HG02938 (cell line): ENCODE results near the gene LYPD6B.

ENCODE experiments used
- ATAC-seq: cut with Tn5 transposase; IDR thresholded peaks from one replicate; pipeline ENCODE4 v1.9.1; 2021; ENCODE audit warnings: mild to moderate bottlenecking, moderate library complexity; ENCODE audit not compliant: unreplicated experiment

LYPD6B gene

GRCh38 chr2:149068996-149069888, 30.7 kb downstream of the LYPD6B start:
- no peak for ATAC-seq

GRCh38 chr2:149070681-149071320, 32.3 kb downstream of the LYPD6B start:
- no peak for ATAC-seq

GRCh38 chr2:149075105-149075504, 36.6 kb downstream of the LYPD6B start:
- ATAC-seq, result no peak

- no peak for ATAC-seq
Measured at GRCh38 chr2:149075853-149076252, 37.4 kb downstream of the LYPD6B start.

GRCh38 chr2:149076863-149077412, 38.4 kb downstream of the LYPD6B start:
- ATAC-seq, result no peak

GRCh38 chr2:149077861-149078260, 39.4 kb downstream of the LYPD6B start:
- ATAC-seq, result no peak

GRCh38 chr2:149080099-149080498, 41.6 kb downstream of the LYPD6B start:
- no peak for ATAC-seq

- no peak for ATAC-seq
Measured at GRCh38 chr2:149080971-149081370, 42.5 kb downstream of the LYPD6B start.

- ATAC-seq, result no peak
Measured at GRCh38 chr2:149082079-149082478, 43.6 kb downstream of the LYPD6B start.

- ATAC-seq, result no peak
Measured at GRCh38 chr2:149082735-149083134, 44.2 kb downstream of the LYPD6B start.

- no peak for ATAC-seq
Measured at GRCh38 chr2:149084924-149085795, 46.7 kb downstream of the LYPD6B start.

GRCh38 chr2:149087751-149088150, 49.3 kb downstream of the LYPD6B start:
- no peak for ATAC-seq

- ATAC-seq, result no peak
Measured at GRCh38 chr2:149089068-149089467, 50.6 kb downstream of the LYPD6B start.

GRCh38 chr2:149090706-149091105, 52.2 kb downstream of the LYPD6B start:
- no peak for ATAC-seq

- ATAC-seq, result no peak
Measured at GRCh38 chr2:149093579-149093978, 55.1 kb downstream of the LYPD6B start.

GRCh38 chr2:149094217-149095015, 55.9 kb downstream of the LYPD6B start:
- ATAC-seq, result no peak

- no peak for ATAC-seq
Measured at GRCh38 chr2:149098701-149099100, 60.2 kb downstream of the LYPD6B start.

GRCh38 chr2:149099298-149099697, 60.8 kb downstream of the LYPD6B start:
- ATAC-seq, result no peak

- no peak for ATAC-seq
Measured at GRCh38 chr2:149100739-149101699, 62.5 kb downstream of the LYPD6B start.
